Stimulated activated CD8-positive, alpha-beta memory T cell treated with anti-CD3 and anti-CD28 coated beads, Interleukin-7, amount 100 ng/mL, for 4 hours (primary cell): ENCODE results near the gene C2orf76.

Experiments used
- DNase-seq, 2 donors: peaks; one replicate each; pipeline ENCODE4 v3.0.0-alpha.2; 2020; ENCODE audit warnings: low read depth in 2 of 2

The C2orf76 gene

DNA sequence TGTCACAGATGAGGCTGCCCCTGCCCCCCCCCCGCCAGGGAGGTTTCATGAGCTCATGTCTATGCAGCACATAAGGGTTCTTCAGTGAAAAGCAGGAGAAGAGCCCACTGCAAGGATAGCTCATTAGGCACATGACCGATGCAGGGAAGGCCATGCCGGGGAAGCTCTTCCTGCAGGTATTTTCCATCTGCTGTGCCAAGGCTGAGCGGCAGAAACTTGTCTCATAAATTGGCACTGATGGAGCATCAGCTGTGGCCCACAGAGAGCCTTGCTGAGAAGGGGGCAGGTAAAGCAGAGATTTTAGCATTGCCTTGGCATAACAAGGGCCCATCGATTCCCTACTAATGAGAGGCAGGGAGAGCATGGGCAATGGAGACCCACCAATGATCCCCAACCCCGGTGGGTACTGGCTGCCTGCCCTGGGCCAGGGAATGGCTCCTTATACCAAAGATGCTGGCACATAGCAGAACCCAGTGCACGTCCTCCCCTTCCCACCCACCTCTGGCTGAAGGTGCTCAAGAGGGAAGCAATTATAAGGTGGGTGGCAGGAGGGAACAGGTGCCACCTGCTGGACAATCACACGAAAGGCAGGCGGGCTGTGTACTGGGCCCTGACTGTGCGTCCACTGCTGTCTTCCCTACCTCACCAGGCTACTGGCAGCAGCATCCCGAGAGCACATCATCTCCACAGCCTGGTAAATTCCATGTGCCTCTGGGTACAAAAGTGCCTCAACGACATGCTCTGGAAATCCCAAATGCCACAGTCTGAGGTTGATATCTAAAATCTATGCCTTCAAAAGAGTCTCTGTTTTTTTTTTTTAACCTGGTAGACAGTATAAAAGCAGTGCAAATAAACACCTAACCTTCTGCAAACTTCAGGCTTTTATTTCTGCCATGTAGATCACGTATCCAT, 101.6 kb downstream of the C2orf76 start:
- no peak for DNase-seq

DNA sequence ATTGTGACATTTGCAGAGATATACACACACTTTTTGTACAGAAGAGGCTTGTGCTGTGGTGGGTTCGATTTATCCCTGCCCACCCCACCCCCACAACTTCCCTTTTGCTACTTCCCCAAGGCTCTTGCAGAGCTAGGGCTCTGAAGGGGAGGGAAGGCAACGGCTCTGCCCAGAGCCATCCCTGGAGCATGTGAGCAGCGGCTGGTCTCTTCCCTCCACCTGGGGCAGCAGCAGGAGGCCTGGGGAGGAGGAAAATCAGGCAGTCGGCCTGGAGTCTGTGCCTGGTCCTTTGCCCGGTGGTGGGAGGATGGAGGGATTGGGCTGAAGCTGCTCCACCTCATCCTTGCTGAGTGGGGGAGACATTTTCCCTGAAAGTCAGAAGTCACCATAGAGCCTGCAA, 103.0 kb downstream of the C2orf76 start:
- DNase-seq, result no peak

DNA sequence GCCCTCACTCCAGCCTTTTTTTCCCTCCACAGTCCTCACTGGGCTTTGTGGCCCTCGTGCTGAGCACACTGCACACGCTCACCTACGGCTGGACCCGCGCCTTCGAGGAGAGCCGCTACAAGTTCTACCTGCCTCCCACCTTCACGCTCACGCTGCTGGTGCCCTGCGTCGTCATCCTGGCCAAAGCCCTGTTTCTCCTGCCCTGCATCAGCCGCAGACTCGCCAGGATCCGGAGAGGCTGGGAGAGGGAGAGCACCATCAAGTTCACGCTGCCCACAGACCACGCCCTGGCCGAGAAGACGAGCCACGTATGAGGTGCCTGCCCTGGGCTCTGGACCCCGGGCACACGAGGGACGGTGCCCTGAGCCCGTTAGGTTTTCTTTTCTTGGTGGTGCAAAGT, 103.6 kb downstream of the C2orf76 start:
- no peak for DNase-seq

DNA sequence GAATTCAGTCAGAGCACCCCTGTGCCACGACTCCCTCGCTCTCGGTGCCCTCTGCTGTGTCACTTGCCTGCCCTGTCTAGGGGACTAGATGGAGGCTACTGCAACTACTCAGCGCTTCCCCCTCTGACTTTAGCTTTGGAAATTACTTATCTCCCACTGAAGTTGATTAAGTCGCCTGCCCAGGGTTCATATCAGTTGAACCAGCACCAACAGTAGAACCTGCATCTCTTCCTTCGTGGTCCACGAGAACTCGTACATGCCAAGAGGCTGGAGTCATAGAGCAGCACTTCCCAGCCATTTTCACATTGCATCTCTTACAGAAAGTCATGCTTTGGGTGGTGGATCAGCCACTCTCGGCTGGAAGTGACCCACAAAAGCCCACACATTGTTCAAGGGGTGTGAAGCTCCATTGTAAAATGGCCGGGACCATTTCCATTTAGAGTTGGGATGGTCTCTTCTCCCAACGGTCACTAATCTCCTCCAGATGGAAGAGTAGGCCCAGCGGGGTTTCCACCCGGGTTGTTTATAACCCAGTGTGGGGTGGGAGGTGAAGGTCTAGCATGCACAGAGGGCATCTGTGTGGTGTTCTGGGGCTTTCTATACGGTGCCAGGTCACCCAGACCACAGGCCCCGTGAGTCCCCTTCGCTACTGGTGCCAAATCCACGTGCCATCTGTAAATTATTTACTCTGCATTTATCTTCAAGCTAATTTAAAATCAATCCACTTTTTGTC, 105.0 kb downstream of the C2orf76 start:
- no peak for DNase-seq

DNA sequence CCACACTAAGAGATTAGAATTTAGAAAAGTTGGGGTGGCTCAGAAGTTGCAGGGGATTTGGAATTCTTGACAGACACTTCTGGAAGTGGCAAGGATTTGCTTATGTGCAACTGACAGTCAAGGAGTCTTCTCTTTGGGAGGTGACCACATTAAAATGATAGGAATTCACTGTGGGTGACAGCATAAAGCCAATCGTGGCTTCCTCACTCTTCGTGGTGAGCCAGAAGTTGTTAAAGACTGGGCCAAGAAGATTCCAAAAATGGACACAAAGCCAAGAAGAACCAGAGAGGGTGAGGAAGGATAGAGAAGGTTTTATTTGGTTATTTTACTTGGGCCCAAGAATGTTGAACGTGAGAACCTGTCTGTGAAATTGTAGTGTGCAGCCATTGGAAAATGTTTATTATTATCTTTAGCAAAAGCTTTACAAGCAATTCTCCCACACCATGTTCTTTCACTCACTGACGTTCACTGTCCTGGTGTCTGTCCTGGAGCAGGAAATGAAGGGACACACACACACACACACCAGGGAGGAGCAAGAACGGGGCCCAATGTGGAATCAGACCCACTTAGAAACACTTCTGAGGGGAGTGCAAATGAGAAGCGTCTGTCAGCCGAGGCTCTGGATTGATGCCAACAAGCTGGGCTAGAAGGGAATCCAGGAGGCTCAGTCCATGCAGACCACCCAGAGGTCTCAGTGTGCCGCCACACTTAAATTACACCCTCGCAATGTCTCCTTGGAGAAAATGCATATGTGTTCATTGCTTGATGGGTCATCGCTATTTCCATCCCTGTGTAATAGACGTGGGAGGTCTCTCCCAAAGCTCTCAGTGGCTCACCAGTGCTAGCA, 105.8 kb downstream of the C2orf76 start:
- DNase-seq, result no peak

DNA sequence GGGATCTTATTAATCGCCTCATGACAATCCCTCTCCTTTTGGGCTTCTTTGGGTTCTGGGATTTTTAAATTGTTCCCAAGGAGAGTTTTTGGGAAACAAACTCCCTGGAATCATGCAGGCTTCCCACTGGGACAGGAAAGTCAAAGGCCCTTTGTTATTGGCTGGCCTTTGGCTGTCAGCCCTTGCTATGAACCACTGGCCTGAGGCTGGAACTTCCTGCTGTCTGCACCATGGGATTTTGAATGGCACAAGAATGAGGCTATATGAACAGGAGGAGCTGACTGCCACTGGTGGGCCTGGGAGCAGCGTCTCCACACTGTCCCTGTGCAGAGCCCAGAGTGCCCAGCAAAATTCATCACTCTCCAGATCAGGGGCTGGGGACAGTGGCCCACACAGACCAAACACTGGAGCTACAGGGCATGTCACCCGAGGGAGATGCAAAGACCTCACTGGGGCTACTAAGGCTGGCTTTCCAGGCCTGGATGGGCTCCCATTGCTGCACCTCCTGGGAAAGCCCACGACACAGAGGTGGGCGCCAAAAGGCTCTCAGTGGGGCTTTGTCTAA, 107.3 kb downstream of the C2orf76 start:
- no peak for DNase-seq

DNA sequence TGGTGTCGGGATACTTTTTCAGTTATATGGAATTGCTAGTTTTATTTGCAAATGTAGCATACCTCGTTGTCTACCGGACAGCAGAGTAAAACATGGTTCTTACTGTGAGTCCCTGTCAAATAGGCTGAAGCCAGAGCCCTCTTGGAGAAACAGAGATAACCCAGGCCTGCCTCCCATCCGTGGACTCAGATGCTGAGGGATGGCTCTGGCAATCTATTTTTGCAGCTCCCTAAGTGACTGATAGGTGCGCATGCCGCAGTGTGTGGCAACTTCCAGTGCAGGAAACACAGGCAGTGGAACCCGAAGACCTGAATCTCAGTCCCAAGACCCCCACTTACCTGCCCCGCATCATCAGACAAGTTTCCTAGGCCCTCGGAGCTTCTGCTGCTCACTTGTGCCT, 109.4 kb downstream of the C2orf76 start:
- DNase-seq, result no peak

DNA sequence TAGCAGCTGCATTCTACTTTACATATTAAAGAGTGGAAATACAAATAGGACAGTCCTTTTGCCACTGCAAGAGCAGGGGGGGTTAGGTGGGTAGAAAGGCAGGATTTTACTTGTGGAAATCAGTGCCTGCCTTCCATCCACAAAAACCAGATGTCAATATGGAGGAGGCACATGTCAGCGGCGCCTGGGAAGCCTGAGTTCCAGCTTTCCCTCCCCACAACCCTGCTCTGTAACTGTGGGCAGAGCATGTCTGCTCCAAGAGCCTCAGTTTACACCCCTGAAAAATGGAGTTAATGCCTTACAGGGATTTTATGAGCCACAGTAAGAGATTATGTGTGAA, 110.1 kb downstream of the C2orf76 start:
- no peak for DNase-seq

DNA sequence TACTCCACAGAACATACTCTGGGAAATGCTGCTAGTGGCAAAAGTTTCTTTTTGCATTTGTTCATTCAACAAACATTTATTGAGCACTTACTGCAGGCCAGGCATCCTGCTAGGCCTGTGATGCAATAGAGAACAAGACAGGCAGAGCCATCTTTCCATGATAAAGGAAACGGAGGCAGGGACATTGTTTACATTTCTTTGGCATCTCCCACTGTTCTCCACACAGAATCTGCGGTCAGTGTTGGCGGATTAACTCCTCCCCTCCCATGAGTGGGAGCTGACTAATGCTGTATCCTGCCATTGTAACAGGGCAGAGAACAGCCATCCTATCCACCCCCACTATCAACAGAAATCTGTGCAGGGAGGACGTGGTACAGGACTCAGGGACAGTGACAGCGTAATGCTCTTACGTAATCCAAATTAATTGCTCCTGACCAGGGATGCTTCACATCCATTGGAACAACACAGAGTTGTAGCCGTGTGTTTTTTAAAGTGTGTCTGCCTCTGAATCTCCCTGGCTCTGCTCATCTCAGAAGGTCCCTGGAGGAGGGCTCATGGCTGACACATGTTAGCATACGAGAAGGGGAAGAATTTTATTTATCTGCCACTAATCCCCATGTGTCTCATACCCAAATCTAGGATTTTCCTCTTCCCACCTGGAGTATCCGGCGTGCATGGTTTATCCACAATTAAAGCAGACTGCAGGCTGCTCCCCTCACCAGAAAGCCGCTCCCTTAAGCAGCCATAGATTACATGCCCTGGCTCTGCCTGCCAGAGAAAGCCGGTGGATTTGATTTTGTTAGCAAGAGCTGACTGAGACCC, 110.7 kb downstream of the C2orf76 start:
- DNase-seq, result no peak

DNA sequence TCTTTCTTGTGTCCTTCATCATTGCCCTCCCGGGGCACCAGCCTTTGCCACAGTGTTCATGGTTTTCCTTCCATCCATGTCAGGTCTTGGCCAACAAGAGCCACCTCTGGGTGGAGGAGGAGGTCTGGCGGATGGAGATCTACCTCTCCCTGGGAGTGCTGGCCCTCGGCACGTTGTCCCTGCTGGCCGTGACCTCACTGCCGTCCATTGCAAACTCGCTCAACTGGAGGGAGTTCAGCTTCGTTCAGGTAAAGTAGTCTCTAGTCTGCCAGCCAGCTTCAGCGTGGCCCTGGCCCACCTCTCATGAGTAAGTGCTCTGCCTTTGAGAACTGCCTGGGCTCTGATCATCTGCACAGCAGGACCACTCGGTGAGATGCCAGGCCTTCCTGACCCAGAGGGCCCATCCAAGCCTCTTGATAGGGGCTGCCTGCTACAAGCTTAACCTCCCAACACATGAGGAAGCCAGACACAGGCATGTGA, 112.0 kb downstream of the C2orf76 start:
- DNase-seq, result no peak

DNA sequence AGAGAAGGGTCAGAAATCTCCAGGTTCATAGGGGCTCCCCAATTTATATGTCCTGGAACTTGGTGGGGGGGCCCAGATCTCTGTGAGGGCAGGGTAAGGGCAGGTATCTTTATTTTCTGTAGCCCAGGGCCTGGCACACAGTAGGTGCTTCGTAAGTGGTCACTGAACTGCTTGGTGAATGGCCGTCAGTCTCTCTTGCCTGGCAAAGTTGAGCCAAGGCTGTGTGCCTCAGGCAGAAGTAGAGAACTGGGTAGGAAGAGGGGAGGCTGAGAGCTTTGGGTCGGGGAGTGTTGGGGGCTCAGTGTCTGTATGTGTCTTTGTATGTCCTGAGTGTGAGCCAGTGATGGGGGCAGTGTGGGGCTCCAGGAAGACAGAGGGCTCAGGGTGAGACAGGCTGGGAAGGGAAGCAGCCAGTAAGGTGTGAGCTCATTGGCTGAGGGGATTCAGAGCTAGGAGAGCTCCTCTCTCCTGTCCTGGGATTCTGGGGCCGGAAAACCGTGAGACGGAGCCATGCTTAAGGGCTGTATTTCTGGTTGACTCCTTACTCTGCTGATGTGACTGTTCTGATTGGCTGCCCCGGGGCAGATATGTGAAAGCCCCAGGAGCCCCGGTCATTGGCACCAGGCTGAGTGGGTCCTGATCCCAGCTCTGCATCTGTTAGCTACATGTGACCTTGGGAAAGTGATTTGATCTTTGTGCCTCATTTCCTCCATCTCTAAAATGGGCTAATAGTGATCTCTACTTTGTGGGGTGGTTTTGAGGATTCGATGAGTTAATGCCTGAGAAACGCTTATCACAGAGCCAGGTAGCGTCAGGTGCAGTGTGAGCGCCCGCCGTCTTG, 112.7 kb downstream of the C2orf76 start:
- DNase-seq, result no peak

DNA sequence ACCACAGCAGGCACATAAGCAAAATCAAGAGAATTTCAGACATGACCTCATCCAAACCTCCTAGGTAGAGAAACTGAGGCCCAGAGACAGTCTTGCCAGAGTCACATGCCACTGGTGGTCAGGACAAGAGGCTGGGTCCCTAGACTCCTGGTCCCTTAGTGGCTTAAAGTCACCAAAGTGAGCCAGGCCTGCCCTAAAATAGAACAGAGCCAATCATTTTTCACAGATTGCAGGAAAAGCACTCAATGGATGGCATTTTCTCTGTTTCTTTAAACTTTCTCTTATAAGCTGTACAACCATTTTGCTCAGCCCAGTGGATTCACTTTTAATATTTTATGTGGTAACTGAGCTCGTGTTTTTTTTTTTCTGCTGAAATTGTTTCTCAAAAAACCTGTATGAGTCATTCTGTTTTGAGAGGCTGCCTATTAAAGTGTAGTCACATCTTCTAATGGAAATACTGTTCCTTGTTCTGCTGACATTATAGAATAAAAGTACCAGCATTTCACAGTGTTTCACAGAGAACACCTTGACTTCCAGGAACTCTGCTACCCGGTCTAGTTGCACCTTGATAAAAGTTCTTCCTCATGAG, 113.4 kb downstream of the C2orf76 start:
- no peak for DNase-seq
